ES-I3 (cell line): Measurements from ENCODE around the gene CLMN.

Source experiments
- H3K36me3 ChIP-seq: 2 replicates; pipeline ENCODE4 v1.6.1; 2013; ENCODE audit warnings: mild to moderate bottlenecking, low read length, control low read depth, moderate library complexity; ENCODE audit not compliant: insufficient read depth
- H3K4me1 ChIP-seq: 2 replicates; pipeline ENCODE4 v1.6.1; 2013; ENCODE audit warnings: mild to moderate bottlenecking, control low read depth, low read length; ENCODE audit not compliant: insufficient read depth
- H3K9ac ChIP-seq: 2 replicates; pipeline ENCODE4 v1.6.1; 2013; ENCODE audit warnings: low read depth, mild to moderate bottlenecking, low read length, moderate library complexity
- H3K9me3 ChIP-seq: 2 replicates; pipeline ENCODE4 v1.6.1; 2013; ENCODE audit warnings: mild to moderate bottlenecking, low read length, moderate library complexity; ENCODE audit not compliant: control insufficient read depth, insufficient read depth

CLMN gene

DNA sequence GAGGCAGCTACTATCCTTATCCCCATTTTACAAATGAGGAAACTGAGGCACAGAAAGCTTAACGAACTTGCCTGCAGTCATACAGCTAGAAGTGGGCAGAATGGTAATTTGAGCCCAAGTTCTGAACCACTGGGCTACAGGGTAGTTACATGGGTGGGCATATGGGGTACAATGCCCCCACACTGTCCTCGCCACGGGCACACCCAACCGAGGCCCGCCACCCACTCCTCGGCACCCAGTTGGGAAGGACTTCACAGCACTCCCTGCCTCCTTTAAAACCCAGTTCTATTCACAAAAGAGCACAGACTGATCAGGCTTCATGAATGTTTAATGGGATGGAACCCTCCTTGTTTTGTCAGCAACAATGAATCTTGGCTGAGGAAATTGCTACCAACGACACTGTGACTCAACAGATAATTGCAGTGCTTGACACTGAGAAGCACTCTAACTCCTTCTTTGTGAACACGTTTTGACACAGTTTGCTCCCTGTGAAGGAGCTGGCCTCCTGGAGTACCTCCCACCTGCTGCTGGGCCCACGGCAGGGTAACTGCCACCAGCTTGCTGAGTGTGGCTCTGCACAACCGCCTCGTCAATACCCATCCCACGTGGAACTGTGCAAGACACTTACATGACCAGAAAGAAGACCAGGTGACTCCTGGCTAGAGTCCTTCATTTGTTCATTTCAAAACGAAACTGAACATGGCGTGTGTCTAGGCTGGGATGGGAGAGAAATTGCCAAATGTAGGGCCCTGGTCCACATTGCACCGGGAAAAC is 63.5 kb downstream of the CLMN start:
- Histone ChIP-seq H3K36me3 (no peaks in the 10 kb centered on the region), H3K4me1 (peaks cover 26% of the 10 kb centered on the region), H3K9ac (no peak overlapping the region), H3K9me3 (no peaks in the 10 kb centered on the region)

DNA sequence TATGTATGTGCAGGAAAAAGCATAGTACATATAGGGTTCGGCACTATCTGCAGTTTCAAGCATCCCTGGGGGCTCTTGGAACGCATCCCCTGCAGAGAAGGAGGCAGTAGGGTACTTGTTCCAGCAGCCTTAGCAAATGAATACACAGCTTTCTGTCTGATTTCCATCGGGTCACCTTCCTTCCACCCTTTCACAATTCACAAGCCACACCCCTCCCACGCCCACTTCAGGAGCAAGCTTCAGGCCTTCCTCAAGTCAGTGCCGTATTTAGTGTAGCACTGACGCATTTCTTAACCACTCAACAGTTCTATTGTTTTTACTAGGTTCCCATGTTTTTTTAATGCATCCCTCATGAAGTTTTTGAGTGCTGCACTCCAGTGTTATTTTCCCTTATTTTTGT is 64.2 kb downstream of the CLMN start:
- H3K9ac ChIP-seq: no peak overlapping the region
- H3K4me1 ChIP-seq: peaks cover 31% of the 10 kb centered on the region
- H3K9me3 ChIP-seq: no peaks in the 10 kb centered on the region
- no peaks in the 10 kb centered on the region for H3K36me3 ChIP-seq

DNA sequence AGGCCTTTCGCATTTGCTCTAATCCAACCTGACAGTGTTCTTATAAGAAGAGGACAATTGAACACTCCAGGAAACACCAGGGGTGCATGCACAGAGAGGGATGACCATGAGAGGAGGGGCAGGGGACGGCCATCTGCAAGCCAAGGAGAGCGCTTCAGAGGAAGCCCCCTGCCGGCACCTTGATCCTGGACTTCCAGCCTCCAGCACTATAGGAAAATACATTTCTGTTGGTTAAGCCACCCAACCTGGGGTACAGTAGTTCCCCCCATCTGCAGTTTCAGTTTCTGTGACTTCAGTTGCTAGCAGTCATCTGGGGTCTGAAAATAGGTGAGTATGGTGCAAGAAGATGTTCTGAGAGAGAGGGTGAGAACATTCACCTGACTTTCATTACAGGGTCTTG is 64.7 kb downstream of the CLMN start:
- Histone ChIP-seq H3K4me1 (peaks cover 31% of the 10 kb centered on the region), H3K36me3 (no peaks in the 10 kb centered on the region), H3K9ac (no peak overlapping the region), H3K9me3 (no peaks in the 10 kb centered on the region)

DNA sequence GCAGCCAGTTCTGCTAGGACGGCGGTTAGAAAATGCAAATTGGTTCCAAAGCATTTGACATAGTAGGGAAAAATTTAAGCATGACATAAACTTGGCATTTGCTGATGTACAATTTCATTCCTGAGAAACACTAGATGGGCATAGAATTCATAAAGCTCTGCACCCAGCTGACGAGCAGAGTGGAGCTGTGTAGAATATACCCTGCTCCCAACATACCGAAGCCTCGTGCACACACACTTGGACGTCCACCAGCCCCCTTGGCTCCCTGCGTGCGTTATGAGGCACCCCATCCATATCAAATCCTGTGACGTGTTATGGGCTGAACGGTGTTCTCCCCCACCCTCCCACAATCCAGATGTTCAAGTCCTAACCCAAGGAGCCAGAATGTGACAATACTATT is 65.4 kb downstream of the CLMN start:
- Histone ChIP-seq H3K4me1 (peaks cover 31% of the 10 kb centered on the region), H3K9me3 (no peaks in the 10 kb centered on the region), H3K36me3 (no peaks in the 10 kb centered on the region), H3K9ac (no peak overlapping the region)

DNA sequence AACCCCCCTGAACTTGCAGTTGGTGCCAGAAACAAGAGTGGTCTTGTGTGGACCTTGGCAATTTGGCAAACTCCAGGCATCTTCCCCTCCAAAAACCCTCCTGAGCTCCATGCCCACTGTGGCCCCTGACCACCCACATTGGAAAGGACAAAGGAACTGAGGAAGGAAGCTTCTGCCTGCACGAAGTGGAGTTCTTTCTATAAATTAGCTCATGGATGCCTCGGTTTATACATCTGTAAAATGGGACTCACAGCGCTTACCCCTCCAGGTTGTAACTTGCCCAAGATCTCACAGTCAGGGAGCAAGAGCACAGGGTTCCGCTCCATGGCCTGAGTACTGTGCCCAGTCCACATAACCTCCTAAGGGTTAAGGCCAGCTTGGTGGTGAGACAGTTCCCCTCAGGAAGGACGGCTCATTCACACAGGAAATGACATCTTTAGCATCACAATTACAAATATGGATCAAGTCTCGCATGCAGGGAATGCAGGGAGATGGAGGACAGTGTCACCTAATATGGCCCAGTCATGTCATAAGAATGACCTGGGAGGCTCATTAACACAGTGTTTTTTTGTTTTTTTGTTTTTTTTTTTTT is 66.6 kb downstream of the CLMN start:
- Histone ChIP-seq H3K4me1 (peaks cover 31% of the 10 kb centered on the region), H3K9me3 (no peaks in the 10 kb centered on the region), H3K9ac (no peak overlapping the region), H3K36me3 (no peaks in the 10 kb centered on the region)

DNA sequence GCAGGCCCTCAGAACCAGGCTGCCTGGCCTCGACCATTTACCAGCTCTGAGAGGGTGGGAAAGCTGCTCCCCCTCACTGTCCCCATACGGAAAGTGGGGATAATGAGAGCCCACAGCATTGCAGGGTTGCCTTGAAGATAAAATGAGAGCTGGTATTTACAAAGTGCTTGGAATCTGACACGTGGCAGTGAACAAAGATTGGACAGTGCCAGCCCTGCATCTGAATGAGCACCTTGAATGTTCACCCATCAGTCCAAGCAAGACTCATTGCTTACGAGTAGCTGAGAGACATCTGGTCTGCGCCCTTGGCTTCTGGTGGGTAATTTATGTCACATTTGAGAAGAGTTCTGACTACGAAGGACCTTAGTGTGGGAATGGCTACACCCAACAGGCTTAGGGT is 67.5 kb downstream of the CLMN start:
- Histone ChIP-seq H3K4me1 (peaks cover 26% of the 10 kb centered on the region), H3K36me3 (no peaks in the 10 kb centered on the region), H3K9ac (no peak overlapping the region), H3K9me3 (no peaks in the 10 kb centered on the region)

DNA sequence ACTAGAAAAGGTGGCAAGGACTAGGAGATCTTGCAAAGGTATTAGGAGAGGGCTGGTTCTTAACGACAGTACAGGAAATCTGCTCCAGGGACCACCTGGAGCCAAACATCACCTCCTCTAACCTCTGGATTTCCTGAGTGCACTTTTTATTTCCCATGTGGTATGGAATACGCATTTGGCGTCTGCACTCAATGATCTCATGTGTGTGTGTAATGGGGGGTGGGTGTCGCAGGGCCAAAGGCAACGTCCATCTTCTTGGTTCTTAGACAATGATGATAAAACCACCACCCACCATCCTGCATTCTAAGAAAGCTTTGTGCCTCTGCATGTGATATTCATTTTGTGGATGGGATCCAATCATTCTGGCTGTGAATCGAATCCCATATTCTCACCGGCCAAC is 68.8 kb downstream of the CLMN start:
- H3K9me3 ChIP-seq: no peaks in the 10 kb centered on the region
- no peak overlapping the region for H3K9ac ChIP-seq
- H3K36me3 ChIP-seq: no peaks in the 10 kb centered on the region
- H3K4me1 ChIP-seq: peaks cover 22% of the 10 kb centered on the region

DNA sequence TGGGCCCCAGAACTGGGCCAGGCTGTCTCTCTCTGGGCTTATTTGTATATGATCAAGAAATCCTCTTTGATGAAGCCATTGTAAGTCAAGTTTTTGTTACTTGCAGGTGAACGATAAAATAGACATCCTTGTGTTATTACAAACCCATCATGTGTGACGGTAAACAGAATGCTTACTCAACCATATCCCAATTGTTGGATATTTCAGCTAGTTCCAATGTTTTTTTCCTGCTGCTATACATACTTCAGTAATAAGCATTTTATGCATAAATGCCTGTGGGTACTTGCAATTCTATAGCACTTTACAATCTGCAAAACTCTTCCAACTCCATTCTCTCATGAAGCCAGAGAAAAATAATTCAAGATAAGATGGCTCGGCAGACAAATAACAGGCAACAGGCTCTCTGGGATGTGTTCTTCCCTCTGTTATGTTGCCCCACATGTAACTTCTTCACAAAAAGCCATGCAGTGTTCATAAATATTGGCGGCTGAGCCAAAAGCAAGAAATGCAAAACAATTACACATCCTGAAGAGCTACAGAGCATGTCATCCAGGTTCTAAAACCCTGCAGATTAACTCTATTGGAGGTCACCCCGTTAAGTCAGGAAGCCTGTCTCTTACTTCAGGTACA is 69.5 kb downstream of the CLMN start:
- H3K4me1 ChIP-seq: peaks cover 18% of the 10 kb centered on the region; the same call in 1 of the 2 replicates
- no peaks in the 10 kb centered on the region for H3K9me3 ChIP-seq
- no peaks in the 10 kb centered on the region for H3K36me3 ChIP-seq
- H3K9ac ChIP-seq: no peak overlapping the region

DNA sequence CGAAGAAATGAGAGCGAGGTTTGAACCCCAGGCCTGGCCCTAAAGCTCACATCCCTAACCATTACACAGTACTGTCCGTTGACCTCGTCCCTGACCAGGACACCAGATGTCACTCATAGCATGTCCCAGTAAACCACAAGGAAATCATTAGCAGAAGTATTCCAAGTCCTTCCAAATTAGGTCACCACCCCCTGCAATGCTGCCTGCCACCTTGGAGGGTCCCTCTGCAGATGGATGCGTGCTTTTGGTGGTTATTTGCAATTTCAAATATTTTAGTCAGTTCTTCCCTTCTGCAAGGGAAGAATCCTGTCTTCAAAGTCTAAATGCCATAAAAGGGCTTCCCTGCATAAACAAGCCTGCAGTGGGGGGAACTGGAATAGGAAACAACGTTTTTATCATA is 71.3 kb downstream of the CLMN start:
- Histone ChIP-seq H3K36me3 (no peaks in the 10 kb centered on the region), H3K4me1 (peaks cover 5% of the 10 kb centered on the region; the same call in 1 of the 2 replicates), H3K9me3 (no peaks in the 10 kb centered on the region), H3K9ac (no peak overlapping the region)

DNA sequence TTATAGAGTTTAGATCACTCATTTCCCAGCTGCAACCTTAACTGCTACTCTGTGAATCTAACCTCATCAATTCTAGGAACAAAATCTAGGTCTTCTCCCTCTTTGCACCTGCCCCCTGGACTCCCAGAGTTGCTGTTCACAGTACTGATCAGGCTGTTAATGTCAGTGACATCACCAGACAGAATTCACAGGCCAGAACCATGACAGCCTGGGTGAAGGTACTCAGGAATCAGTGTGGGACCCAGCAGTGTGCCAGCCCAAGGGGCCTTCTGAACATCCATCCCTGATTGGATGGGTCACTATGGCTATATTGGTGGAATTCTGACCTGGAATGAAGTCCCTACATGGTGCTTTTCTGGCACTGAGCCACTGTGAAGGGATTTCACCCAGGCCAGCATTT is 72.8 kb downstream of the CLMN start:
- H3K4me1 ChIP-seq: peaks cover 5% of the 10 kb centered on the region; the same call in 1 of the 2 replicates
- H3K9ac ChIP-seq: no peak overlapping the region
- H3K36me3 ChIP-seq: no peaks in the 10 kb centered on the region
- H3K9me3 ChIP-seq: no peaks in the 10 kb centered on the region

DNA sequence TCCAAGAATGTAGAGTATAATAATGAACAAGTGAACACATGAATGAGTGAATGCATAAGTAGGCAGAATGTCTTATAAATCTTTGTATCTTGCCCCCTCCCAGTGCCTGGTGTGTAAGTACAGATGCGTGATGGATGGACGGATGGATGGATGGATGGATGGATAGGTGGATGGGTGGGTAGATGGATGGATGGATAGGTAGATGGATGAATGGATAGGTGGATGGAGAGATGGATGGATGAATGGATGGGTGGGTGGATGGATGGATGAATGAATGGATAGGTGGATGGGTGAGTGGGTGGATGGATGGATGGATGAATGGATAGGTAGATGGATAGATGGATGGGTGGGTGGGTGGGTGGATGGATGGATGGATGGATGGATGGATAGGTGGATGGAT is 74.4 kb downstream of the CLMN start:
- Histone ChIP-seq H3K36me3 (no peaks in the 10 kb centered on the region), H3K9me3 (no peaks in the 10 kb centered on the region), H3K9ac (no peak overlapping the region), H3K4me1 (no peaks in the 10 kb centered on the region)

DNA sequence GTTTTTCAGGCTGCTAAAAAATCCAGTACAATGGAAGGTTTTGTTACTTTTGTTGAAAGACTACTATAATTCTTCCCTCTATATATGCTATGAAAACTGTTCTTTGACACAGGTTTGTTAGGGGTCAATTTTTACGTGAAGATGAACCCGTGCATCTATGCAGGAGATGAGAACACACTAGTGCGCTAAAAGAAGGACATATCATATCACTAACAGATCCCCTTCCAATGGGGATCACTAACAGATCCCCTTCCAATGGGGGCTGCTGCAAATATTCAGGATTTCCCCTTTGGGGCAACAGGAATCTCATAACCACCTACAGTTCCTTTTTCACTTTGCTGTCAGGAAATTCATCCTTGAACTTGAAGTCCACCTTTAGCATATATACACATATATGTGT is 75.1 kb downstream of the CLMN start:
- Histone ChIP-seq H3K4me1 (no peaks in the 10 kb centered on the region), H3K9me3 (no peaks in the 10 kb centered on the region), H3K36me3 (no peaks in the 10 kb centered on the region), H3K9ac (no peak overlapping the region)

DNA sequence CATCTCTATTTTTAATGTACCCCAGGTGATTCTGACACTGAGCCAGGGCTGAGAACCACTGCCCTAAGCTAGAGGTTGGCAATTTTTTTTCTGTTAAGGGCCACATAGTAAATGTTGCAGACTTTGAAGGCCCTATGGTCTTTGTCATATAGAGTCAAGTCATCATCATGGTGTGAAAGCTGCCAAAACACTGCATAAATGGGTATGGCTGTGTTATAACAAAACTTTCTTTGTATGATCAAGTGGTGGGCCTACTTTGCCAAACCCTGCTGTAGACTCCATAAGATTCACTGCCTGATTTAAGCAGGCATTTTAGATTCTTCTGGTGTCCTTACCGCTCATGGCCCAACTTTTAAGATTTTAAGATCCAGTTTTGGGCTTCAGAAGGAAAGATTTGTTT is 76.8 kb downstream of the CLMN start:
- H3K36me3 ChIP-seq: no peaks in the 10 kb centered on the region
- no peaks in the 10 kb centered on the region for H3K4me1 ChIP-seq
- H3K9ac ChIP-seq: no peak overlapping the region
- no peaks in the 10 kb centered on the region for H3K9me3 ChIP-seq

DNA sequence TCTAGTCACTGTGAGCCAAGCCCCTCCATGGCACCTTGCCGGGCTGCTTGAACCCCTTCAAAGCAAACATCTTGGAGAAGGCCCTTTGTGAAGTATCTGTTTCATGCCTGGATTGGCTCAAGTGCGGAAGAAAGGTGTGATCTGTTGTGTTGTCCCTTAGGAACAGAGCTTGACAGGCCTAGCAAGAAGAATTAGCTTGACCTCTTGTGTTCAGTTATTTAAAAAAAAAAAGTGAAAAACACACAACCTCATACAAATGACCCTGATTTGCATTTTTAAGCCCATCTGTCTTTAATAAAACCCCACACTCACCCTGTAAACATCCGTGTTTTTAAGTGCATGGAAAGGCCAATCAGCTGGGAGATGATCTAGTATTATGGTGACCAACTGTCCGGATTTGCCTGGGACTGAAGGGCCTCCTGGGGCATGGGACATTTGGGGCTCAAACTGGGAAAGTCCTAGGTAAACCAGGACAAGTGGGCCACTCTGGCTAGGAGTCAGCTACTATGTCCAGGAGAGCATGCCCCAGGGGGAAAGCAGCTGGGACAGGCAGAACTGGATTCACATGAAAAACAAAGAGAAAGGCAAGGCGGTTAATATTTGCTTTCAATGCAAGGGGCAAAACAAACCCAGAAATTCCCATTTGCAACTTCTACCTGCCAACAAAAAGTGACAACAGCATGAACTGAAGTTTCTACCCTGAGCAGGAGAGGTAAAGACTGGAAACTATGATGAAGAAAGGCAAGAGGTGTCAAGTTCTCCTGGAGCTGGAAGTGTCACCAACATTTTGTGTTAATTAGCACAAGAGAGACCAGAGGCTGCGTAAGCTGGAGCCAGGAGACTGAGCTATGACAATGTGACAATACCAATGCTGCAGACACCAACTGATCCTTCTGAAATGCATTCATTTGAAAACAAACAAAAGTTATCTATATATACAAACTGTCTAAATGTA is 78.6 kb downstream of the CLMN start:
- Histone ChIP-seq H3K4me1 (no peaks in the 10 kb centered on the region), H3K36me3 (no peaks in the 10 kb centered on the region), H3K9ac (no peak overlapping the region), H3K9me3 (no peaks in the 10 kb centered on the region)
